ENCODE results near the gene ORAI2. TPM values are rescaled to one million over a fixed set of nuclear protein-coding genes. Genes with fewer than 3 reads are reported as not detected.

Gene ORAI2
- total and polyA plus RNA-seq, 2 of the 13 experiments (the other 11 are each of a cell fraction or from before 2014, with no cell fraction given): 3.0 to 6.0 TPM

GRCh38 chr7:102451371-102452054 is 18.1 kb downstream of the ORAI2 start (continued):
- TF ChIP-seq ARID4A (CRISPR knock-in tag; IDR thresholded peaks at IDR 0.05; ENCODE audit: borderline replicate concordance): peak; percentile 58; the same call in 1 of the 2 replicates
- TF ChIP-seq ZNF296 (CRISPR knock-in tag; conservative IDR thresholded peaks at IDR 0.05): peak; percentile 94; the same call in 1 of the 2 replicates
- no peak for TF ChIP-seq ZNF530 (CRISPR knock-in tag; IDR thresholded peaks at IDR 0.05; ENCODE audit: low read depth)
- TF ChIP-seq AHDC1 (CRISPR knock-in tag; IDR thresholded peaks at IDR 0.05; ENCODE audit: borderline replicate concordance): no peak
- TF ChIP-seq ZNF788 (CRISPR knock-in tag; IDR thresholded peaks at IDR 0.05; ENCODE audit: borderline replicate concordance): no peak
- TF ChIP-seq CEBPG (CRISPR knock-in tag; IDR thresholded peaks at IDR 0.05): 0 out of 2 replicates have a peak, but pooled peaks have one; percentile 6
- TF ChIP-seq IKZF5 (CRISPR knock-in tag; IDR thresholded peaks at IDR 0.05): no peak
- no peak for TF ChIP-seq GMEB1 (CRISPR knock-in tag; IDR thresholded peaks at IDR 0.05; ENCODE audit: borderline replicate concordance)
- TF ChIP-seq ONECUT2 (CRISPR knock-in tag; IDR thresholded peaks at IDR 0.05): no peak
- no peak for TF ChIP-seq ZNF432 (CRISPR knock-in tag; IDR thresholded peaks at IDR 0.05; ENCODE audit: borderline replicate concordance)
- TF ChIP-seq PRDM10 (CRISPR knock-in tag; IDR thresholded peaks at IDR 0.05; ENCODE audit: low read depth): no peak

Measured in HepG2 (cell line).